Gastrocnemius medialis (tissue), 4 donors: ENCODE results near the gene SLC10A7. TPM values are rescaled to one million over a fixed set of nuclear protein-coding genes. Genes with fewer than 3 reads are reported as not detected.

Experiments used
- ATAC-seq, 2 donors: fragments of 150-250 bp; one replicate each; pipeline ENCODE4 v1.9.1; 2016
- DNase-seq, 2 donors: peaks; one replicate each; pipeline ENCODE4 v3.0.0-alpha.2; 2019
- H3K27ac ChIP-seq, 4 donors: fragments of 200-600 bp; sonication (generic); 1 replicate in 1 of 4; 2 replicates in 3 of 4; pipeline ENCODE4 v1.5.1; 2016 to 2018; ENCODE audit warnings: mild to moderate bottlenecking in 2 of 4, moderate library complexity in 1 of 4
- H3K27me3 ChIP-seq, 3 donors: fragments of 200-600 bp; sonication (generic) in 2 of 3; 1 replicate in 1 of 3; 2 replicates in 2 of 3; pipeline versions ENCODE4 v1.5.1 to v1.6.0; 2016 to 2019; ENCODE audit warnings: mild to moderate bottlenecking in 1 of 3, moderate library complexity in 1 of 3
- H3K36me3 ChIP-seq, 2 donors: fragments of 200-600 bp; sonication (generic) in 1 of 2; one replicate each; pipeline ENCODE4 v1.5.1; 2017 to 2018
- H3K4me1 ChIP-seq, 2 donors: fragments of 200-600 bp; sonication (generic) in 1 of 2; one replicate each; pipeline ENCODE4 v1.5.1; 2016 to 2017; ENCODE audit warnings: mild to moderate bottlenecking in 2 of 2
- H3K4me3 ChIP-seq, 4 donors: fragments of 200-600 bp; sonication (generic) in 3 of 4; 1 replicate in 1 of 4; 2 replicates in 3 of 4; pipeline ENCODE4 v1.5.1; 2016 to 2019; ENCODE audit warnings: mild to moderate bottlenecking in 2 of 4
- H3K9me3 ChIP-seq, 3 donors: fragments of 200-600 bp; sonication (generic) in 2 of 3; 1 replicate in 1 of 3; 2 replicates in 2 of 3; pipeline ENCODE4 v1.5.1; 2016 to 2019
- CTCF ChIP-seq, 5 experiments: fragments of 450-650 bp in 3 of 5; fragments of 200-600 bp in 2 of 5; sonication (generic) in 2 of 5; IDR thresholded peaks in 4 of 5; conservative IDR thresholded peaks in 1 of 5; 1 replicate in 4 of 5; 2 replicates in 1 of 5; pipeline ENCODE4 v1.5.1; 2016 to 2019; ENCODE audit warnings: antibody characterized with exemption in 5 of 5, mild to moderate bottlenecking in 3 of 5, moderate library complexity in 3 of 5
- POLR2A ChIP-seq, 2 donors: fragments of 450-650 bp; IDR thresholded peaks; one replicate each; pipeline ENCODE4 v1.6.1; 2017; ENCODE audit warnings: antibody characterized with exemption in 2 of 2, mild to moderate bottlenecking in 2 of 2, moderate library complexity in 2 of 2
- in situ Hi-C, 4 donors: fragments of 200-750 bp; cut with MboI; loops; one replicate each; pipeline versions ENCODE4 v1.15.0 to v1.8.0; 2017; ENCODE audit warnings: low sequenced_read_pairs in 4 of 4
- intact Hi-C: fragments of 100-400 bp; cut with DNase I; formaldehyde crosslinking; loops from one replicate; pipeline ENCODE4 v1.15.1; 2023; ENCODE audit warnings: low total_unique reads
- total RNA-seq, 4 donors: library from RNA; depleted of rRNA; stranded (reverse); fragments of >200 nt; gene quantifications; one replicate each; pipeline versions ENCODE4 v1.1.0 to v1.2.3, GENCODE V29; 2016

SLC10A7 gene
- total RNA-seq, 4 donors from 2014 or later: 2.1 to 6.0 (median 2.3) TPM

DNA sequence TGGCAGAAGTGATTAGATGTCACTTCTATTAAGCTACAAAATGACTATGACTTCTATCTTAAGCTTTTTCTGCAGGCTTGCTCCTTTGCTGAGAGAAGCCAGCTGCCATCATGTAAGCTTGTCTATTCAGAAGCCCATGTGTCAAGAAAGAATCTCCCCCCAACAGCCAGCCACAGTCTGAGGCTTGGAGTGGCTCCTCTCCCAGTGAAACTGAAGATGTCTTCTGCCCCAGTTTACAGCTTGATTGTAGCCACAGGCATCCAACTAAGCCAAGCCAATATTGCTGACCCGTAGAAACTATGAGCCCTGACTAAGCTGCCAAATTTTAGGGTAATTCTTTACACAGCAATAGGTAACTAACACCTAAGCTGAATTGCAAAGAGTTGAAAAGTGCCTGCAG is 26.7 kb upstream of the SLC10A7 start:
- no peak for TF ChIP-seq POLR2A (IDR thresholded peaks at IDR 0.05)
- intact Hi-C loops: no loop called here
- Histone ChIP-seq H3K27ac (no peak overlapping the region), H3K36me3 (no peaks in the 10 kb centered on the region), H3K9me3 (no peaks in the 10 kb centered on the region), H3K4me3 (no peak overlapping the region), H3K27me3 (no peaks in the 10 kb centered on the region), H3K4me1 (no peaks in the 10 kb centered on the region)
- in situ Hi-C loops: no loop called here
- ATAC-seq (no peak), DNase-seq (no peak)

DNA sequence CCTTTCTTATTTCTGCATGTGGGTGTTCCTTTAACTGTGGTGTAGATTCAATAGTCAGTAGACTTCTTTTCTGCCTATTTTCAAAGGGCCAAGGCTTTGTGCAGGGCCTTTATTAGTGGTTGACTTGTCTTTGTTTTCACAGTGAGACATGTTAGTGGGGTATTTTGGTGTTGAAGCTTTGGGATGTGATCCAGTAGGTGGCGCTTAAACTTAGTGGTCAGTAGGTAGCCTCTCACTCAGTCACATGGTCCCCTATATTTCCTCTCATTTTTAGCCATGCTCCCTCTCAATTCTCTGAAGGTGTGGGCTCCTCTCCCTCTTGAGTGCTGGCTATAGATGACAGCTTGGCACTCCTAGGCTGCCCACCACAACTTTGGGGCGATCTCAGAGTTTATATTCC is 23.4 kb upstream of the SLC10A7 start:
- intact Hi-C loops (no loop called here), in situ Hi-C loops (no loop called here)
- TF ChIP-seq POLR2A (IDR thresholded peaks at IDR 0.05) (no peak), CTCF (IDR thresholded peaks at IDR 0.05 in 4 of 5, conservative IDR thresholded peaks at IDR 0.05 in 1 of 5) (no peak)
- DNase-seq: no peak
- no peaks in the 10 kb centered on the region for H3K36me3 ChIP-seq
- H3K27me3 ChIP-seq: no peaks in the 10 kb centered on the region
- H3K9me3 ChIP-seq: no peaks in the 10 kb centered on the region
- ATAC-seq: no peak
- no peak overlapping the region for H3K27ac ChIP-seq
- H3K4me1 ChIP-seq: no peaks in the 10 kb centered on the region
- H3K4me3 ChIP-seq: no peak overlapping the region

GRCh38 chr4:146534178-146534577 is 12.4 kb upstream of the SLC10A7 start:
- Histone ChIP-seq H3K9me3 (no peaks in the 10 kb centered on the region), H3K36me3 (no peaks in the 10 kb centered on the region), H3K27me3 (no peaks in the 10 kb centered on the region), H3K27ac (no peak overlapping the region), H3K4me3 (no peak overlapping the region), H3K4me1 (no peaks in the 10 kb centered on the region)
- ATAC-seq: no peak
- no peak for DNase-seq
- no peak for TF ChIP-seq POLR2A (IDR thresholded peaks at IDR 0.05)
- no peak for TF ChIP-seq CTCF (IDR thresholded peaks at IDR 0.05 in 4 of 5, conservative IDR thresholded peaks at IDR 0.05 in 1 of 5)
- intact Hi-C loops: no loop called here
- in situ Hi-C loops: no loop called here

DNA sequence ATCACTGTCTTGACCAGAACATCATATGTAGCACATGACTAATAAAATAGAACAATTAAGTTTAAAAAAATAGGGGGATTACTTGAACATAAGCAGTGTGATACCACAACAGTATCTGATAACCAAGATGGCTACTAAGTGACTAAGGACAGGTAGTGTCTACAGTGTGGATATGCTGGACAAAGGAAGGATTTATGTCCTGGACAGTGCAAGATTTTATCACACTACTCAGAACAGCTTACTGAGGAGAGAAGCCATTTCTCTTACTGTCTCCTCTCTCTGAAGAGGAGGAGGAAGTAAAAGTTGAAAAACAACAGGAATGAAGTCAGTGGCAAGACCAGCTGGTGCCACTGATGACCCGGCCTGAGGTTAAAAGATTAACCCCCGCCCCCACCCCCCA is 4.0 kb upstream of the SLC10A7 start:
- Histone ChIP-seq H3K27ac (no peak overlapping the region), H3K27me3 (no peaks in the 10 kb centered on the region), H3K4me1 (peaks cover 4 to 9% of the 10 kb centered on the region in 2 donors), H3K9me3 (no peaks in the 10 kb centered on the region), H3K4me3 (no peak overlapping the region), H3K36me3 (no peaks in the 10 kb centered on the region)
- in situ Hi-C loops: no loop called here
- DNase-seq (no peak), ATAC-seq (no peak)
- no peak for TF ChIP-seq POLR2A (IDR thresholded peaks at IDR 0.05)
- intact Hi-C loops: loop anchor here (10.0 kb wide), 1 partner anchor 721 kb away; no protein-coding TSS in a partner anchor

- no peak overlapping the region for H3K27ac ChIP-seq
- TF ChIP-seq POLR2A (IDR thresholded peaks at IDR 0.05) (no peak), CTCF (IDR thresholded peaks at IDR 0.05 in 4 of 5, conservative IDR thresholded peaks at IDR 0.05 in 1 of 5) (no peak)
- no peak overlapping the region for H3K4me3 ChIP-seq
- H3K4me1 ChIP-seq: peaks cover 12 to 20% of the 10 kb centered on the region in 2 donors
- intact Hi-C loops: loop anchor here (5.0 to 10.0 kb wide), 3 partner anchors 347 to 1042 kb away; partner anchors contain the start of genes LSM6 and SMAD1
- no peaks in the 10 kb centered on the region for H3K27me3 ChIP-seq
- no peaks in the 10 kb centered on the region for H3K36me3 ChIP-seq
- in situ Hi-C loops: no loop called here
- DNase-seq (no peak), ATAC-seq (no peak)
- no peaks in the 10 kb centered on the region for H3K9me3 ChIP-seq
These were observed 2.9 kb upstream of the SLC10A7 start for GRCh38 chr4:146524663-146525062.

DNA sequence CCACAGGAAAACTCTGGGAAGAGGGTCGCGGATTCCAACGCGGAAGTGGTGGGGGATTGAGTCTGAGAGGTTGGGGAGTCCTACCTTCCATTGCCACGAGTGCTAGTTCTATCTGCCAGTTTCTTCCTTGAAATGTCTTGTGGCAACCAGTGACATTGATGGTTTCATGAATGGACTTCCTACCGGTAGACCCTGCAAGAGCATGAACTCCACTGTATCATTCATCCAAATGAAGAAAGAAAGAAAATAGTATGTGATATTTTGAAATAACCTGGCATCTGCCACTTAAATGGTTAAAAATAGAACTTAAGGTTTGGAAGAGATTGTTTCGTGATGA is 1.1 kb upstream of the SLC10A7 start:
- peak overlapping the region; percentile 85 to 90 (median 87) for H3K27ac ChIP-seq
- in situ Hi-C loops (no loop called here), intact Hi-C loops (loop anchor here (5.0 to 10.0 kb wide), 3 partner anchors 346 to 1041 kb away; partner anchors contain the start of genes LSM6 and SMAD1)

More for the DNA sequence above, 1.1 kb upstream of the SLC10A7 start:
- H3K36me3 ChIP-seq: no peaks in the 10 kb centered on the region
- no peaks in the 10 kb centered on the region for H3K27me3 ChIP-seq
- DNase-seq: no peak
- no peak for TF ChIP-seq POLR2A (IDR thresholded peaks at IDR 0.05)
- no peak for TF ChIP-seq CTCF (IDR thresholded peaks at IDR 0.05 in 4 of 5, conservative IDR thresholded peaks at IDR 0.05 in 1 of 5)
- ATAC-seq: peak; percentile 15 to 18
- no peaks in the 10 kb centered on the region for H3K9me3 ChIP-seq
- peaks cover 21 to 25% of the 10 kb centered on the region in 2 donors for H3K4me1 ChIP-seq
- peak overlapping the region; percentile 89 to 97 (median 92) for H3K4me3 ChIP-seq
